WTC11 (cell line): ENCODE measurements around the gene AGBL4. TPM values are rescaled to one million over a fixed set of nuclear protein-coding genes. Genes with fewer than 3 reads are reported as not detected.
A peak's percentile ranks its signal among the peaks of the same experiment; 100 is the strongest.

Source experiments
- ATAC-seq: fragments of 200-7000 bp; cut with Tn5 transposase; 2 replicates; pipeline ENCODE4 v1.10.0; 2021; ENCODE audit warnings: mild to moderate bottlenecking, moderate library complexity
- CTCF ChIA-PET: fragments of 300-600 bp; sonication (Branson Sonifier 250); formaldehyde crosslinking; loops from one replicate; lab custom pipeline; 2021; ENCODE audit warnings: antibody characterized with exemption; lab: Charles Lee
- POLR2A ChIA-PET: fragments of 350-600 bp; sonication (Branson Sonifier 250); formaldehyde crosslinking; loops from one replicate; lab custom pipeline; 2021; ENCODE audit warnings: antibody characterized with exemption; lab: Charles Lee
- DNase-seq: peaks from one replicate; pipeline ENCODE4 v3.0.0; 2021; ENCODE audit warnings: low spot score
- H3K27ac Mint-ChIP-seq: 2 replicates; pipeline ENCODE4 v1.8.0; 2021; ENCODE audit warnings: mixed read lengths
- H3K27me3 Mint-ChIP-seq: 2 replicates; pipeline ENCODE4 v1.8.0; 2021; ENCODE audit warnings: low read depth, mild to moderate bottlenecking, moderate library complexity, mixed read lengths
- H3K36me3 Mint-ChIP-seq: 2 replicates; pipeline ENCODE4 v1.8.0; 2021; ENCODE audit warnings: mixed read lengths
- H3K4me1 Mint-ChIP-seq: 2 replicates; pipeline ENCODE4 v1.8.0; 2022; ENCODE audit warnings: mixed read lengths
- H3K4me3 Mint-ChIP-seq: 2 replicates; pipeline ENCODE4 v1.8.0; 2021; ENCODE audit warnings: mild to moderate bottlenecking, moderate library complexity, mixed read lengths
- H3K9me3 Mint-ChIP-seq: 2 replicates; pipeline ENCODE4 v1.8.0; 2021; ENCODE audit warnings: mixed read lengths
- FOXK1 ChIP-seq: sonication (generic); formaldehyde crosslinking; IDR thresholded peaks from 2 replicates; pipeline ENCODE4 v1.8.0; 2022; ENCODE audit warnings: mild to moderate bottlenecking, moderate library complexity, missing genetic modification reagents
- GRHL2 ChIP-seq: fragments of 250-450 bp; sonication (Bioruptor Pico); IDR thresholded peaks from 2 replicates; pipeline ENCODE4 v1.8.0; 2022; ENCODE audit warnings: mild to moderate bottlenecking, moderate library complexity; ENCODE audit not compliant: insufficient replicate concordance, severe bottlenecking
- JAZF1 ChIP-seq: fragments of 250-450 bp; sonication (Bioruptor Pico); IDR thresholded peaks from 2 replicates; pipeline ENCODE4 v1.9.0; 2021; ENCODE audit warnings: moderate library complexity, mild to moderate bottlenecking, inconsistent platforms
- JUN ChIP-seq: sonication (generic); formaldehyde crosslinking; IDR thresholded peaks from 2 replicates; pipeline ENCODE4 v1.8.0; 2023; ENCODE audit warnings: mild to moderate bottlenecking, missing genetic modification reagents
- MXD4 ChIP-seq: fragments of 250-450 bp; sonication (Bioruptor Pico); IDR thresholded peaks from 2 replicates; pipeline ENCODE4 v1.8.0; 2021; ENCODE audit warnings: mild to moderate bottlenecking, moderate library complexity, borderline replicate concordance
- NFATC4 ChIP-seq: fragments of 250-450 bp; sonication (Bioruptor Pico); IDR thresholded peaks from 2 replicates; pipeline ENCODE4 v1.9.0; 2021; ENCODE audit warnings: mild to moderate bottlenecking
- NFE2L1 ChIP-seq: sonication (generic); formaldehyde crosslinking; IDR thresholded peaks from 2 replicates; pipeline ENCODE4 v1.8.1; 2023; ENCODE audit warnings: missing genetic modification reagents
- NR1H2 ChIP-seq: sonication (generic); formaldehyde crosslinking; IDR thresholded peaks from 2 replicates; pipeline ENCODE4 v1.9.0; 2021; ENCODE audit warnings: mild to moderate bottlenecking, moderate library complexity, missing genetic modification reagents
- NR2C2 ChIP-seq: sonication (generic); formaldehyde crosslinking; IDR thresholded peaks from 2 replicates; pipeline ENCODE4 v1.8.0; 2022; ENCODE audit warnings: mild to moderate bottlenecking, missing genetic modification reagents
- PRRX2 ChIP-seq: fragments of 250-450 bp; sonication (Bioruptor Pico); IDR thresholded peaks from 2 replicates; pipeline ENCODE4 v1.8.0; 2021; ENCODE audit warnings: mild to moderate bottlenecking
- RORB ChIP-seq: fragments of 250-450 bp; sonication (Bioruptor Pico); IDR thresholded peaks from 2 replicates; pipeline ENCODE4 v1.9.0; 2021; ENCODE audit warnings: mild to moderate bottlenecking
- TP53 ChIP-seq: sonication (generic); formaldehyde crosslinking; IDR thresholded peaks from 2 replicates; pipeline ENCODE4 v1.8.1; 2023; ENCODE audit warnings: mild to moderate bottlenecking, missing genetic modification reagents
- ZNF138 ChIP-seq: sonication (generic); formaldehyde crosslinking; conservative IDR thresholded peaks from 2 replicates; pipeline ENCODE4 v1.8.1; 2022; ENCODE audit warnings: mild to moderate bottlenecking, moderate library complexity, missing genetic modification reagents
- ZNF416 ChIP-seq: fragments of 250-450 bp; sonication (Bioruptor Pico); IDR thresholded peaks from 2 replicates; pipeline ENCODE4 v1.9.0; 2021; ENCODE audit warnings: mild to moderate bottlenecking, inconsistent platforms
- ZNF532 ChIP-seq: fragments of 250-450 bp; sonication (Bioruptor Pico); IDR thresholded peaks from 2 replicates; pipeline ENCODE4 v1.9.0; 2021; ENCODE audit warnings: mild to moderate bottlenecking, borderline replicate concordance
- ZNF671 ChIP-seq: fragments of 250-450 bp; sonication (Bioruptor Pico); IDR thresholded peaks from 2 replicates; pipeline ENCODE4 v1.8.0; 2021; ENCODE audit warnings: mild to moderate bottlenecking
- total RNA-seq: library from RNA; stranded (reverse); gene quantifications from 3 replicates; pipeline ENCODE4 v1.2.3, GENCODE V29; 2021
- TF ChIP-seq, protein P1 (sequence below): fragments of 200-600 bp; IDR thresholded peaks from 2 replicates; pipeline ENCODE4 v1.8.0; 2022; ENCODE audit warnings: antibody characterized with exemption
- TF ChIP-seq, protein P2 (sequence below): sonication (generic); formaldehyde crosslinking; IDR thresholded peaks from 2 replicates; pipeline ENCODE4 v1.8.1; 2022; ENCODE audit warnings: missing genetic modification reagents, borderline replicate concordance
- TF ChIP-seq, protein P3 (sequence below): sonication (generic); formaldehyde crosslinking; IDR thresholded peaks from 2 replicates; pipeline ENCODE4 v1.8.0; 2022; ENCODE audit warnings: mild to moderate bottlenecking, missing genetic modification reagents
- TF ChIP-seq, protein P4 (sequence below): sonication (generic); formaldehyde crosslinking; IDR thresholded peaks from 2 replicates; pipeline ENCODE4 v1.8.0; 2023; ENCODE audit warnings: mild to moderate bottlenecking, missing genetic modification reagents

The AGBL4 gene
- total RNA-seq, 1 experiment from 2014 or later: 0.87 TPM

DNA sequence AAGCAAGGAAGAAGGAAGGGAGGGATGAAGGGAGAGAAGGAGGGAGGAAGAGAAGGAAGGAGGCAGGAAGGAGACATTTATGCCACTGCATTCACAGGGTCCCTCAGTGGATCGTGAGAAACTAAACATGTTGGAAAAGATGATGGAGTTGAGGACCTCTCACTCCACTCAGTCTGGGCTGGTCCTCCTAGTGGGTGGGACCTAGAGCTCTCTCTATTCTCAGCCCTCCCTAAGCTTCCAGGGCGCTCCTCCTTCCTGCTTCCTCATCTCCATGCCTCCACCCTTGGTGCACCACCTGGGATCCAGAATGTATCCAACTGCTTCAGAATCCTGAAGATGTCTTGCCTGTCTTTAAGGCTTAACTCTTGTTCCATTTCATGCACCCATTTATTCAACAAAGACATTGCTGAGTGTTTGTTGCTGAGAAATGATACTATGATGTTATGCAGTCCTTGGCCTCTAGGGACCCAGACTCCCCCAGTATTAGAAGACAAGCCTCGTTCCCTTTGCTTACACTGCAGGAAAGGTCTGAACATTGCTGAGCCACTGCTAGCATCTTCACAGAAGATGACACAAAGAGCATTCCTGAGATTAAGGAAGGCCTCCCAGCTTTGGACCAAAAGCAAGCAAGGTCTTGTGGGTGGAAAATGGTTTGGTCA is 1335.5 kb downstream of the AGBL4 start:
- H3K27me3 Mint-ChIP-seq: no peaks in the 10 kb centered on the region; the same call in 1 of the 2 replicates
- TF ChIP-seq, protein P1, sequence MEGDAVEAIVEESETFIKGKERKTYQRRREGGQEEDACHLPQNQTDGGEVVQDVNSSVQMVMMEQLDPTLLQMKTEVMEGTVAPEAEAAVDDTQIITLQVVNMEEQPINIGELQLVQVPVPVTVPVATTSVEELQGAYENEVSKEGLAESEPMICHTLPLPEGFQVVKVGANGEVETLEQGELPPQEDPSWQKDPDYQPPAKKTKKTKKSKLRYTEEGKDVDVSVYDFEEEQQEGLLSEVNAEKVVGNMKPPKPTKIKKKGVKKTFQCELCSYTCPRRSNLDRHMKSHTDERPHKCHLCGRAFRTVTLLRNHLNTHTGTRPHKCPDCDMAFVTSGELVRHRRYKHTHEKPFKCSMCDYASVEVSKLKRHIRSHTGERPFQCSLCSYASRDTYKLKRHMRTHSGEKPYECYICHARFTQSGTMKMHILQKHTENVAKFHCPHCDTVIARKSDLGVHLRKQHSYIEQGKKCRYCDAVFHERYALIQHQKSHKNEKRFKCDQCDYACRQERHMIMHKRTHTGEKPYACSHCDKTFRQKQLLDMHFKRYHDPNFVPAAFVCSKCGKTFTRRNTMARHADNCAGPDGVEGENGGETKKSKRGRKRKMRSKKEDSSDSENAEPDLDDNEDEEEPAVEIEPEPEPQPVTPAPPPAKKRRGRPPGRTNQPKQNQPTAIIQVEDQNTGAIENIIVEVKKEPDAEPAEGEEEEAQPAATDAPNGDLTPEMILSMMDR: peak; percentile 51; the same call in 1 of the 2 replicates
- no peak for TF ChIP-seq ZNF671 (CRISPR knock-in tag)
- ATAC-seq (peak; percentile 92), DNase-seq (no peak)
- H3K27ac Mint-ChIP-seq: no peak overlapping the region
- no peaks in the 10 kb centered on the region for H3K9me3 Mint-ChIP-seq
- no peak overlapping the region for H3K4me3 Mint-ChIP-seq
- ChIA-PET CTCF (interaction anchor here (0.6 to 2.2 kb wide), 15 partner anchors 8 to 157 kb away, joined by 3 to 34 read pairs (median 4); no protein-coding TSS in a partner anchor), POLR2A (no interaction called here)
- peaks cover 15% of the 10 kb centered on the region for H3K4me1 Mint-ChIP-seq
- no peaks in the 10 kb centered on the region for H3K36me3 Mint-ChIP-seq

GRCh38 chr1:48687282-48688045 is 1336.3 kb downstream of the AGBL4 start:
- Mint-ChIP-seq H3K4me3 (no peak overlapping the region), H3K4me1 (peaks cover 15% of the 10 kb centered on the region), H3K9me3 (no peaks in the 10 kb centered on the region), H3K27ac (no peak overlapping the region), H3K27me3 (no peaks in the 10 kb centered on the region; the same call in 1 of the 2 replicates), H3K36me3 (no peaks in the 10 kb centered on the region)
- DNase-seq: no peak
- ATAC-seq: peak; percentile 38
- TF ChIP-seq NFATC4 (no peak), JUN (CRISPR knock-in tag) (no peak), ZNF138 (CRISPR knock-in tag) (no peak), TP53 (CRISPR knock-in tag) (no peak), RORB (CRISPR knock-in tag) (no peak), NR2C2 (CRISPR knock-in tag) (no peak), JAZF1 (CRISPR knock-in tag) (no peak), GRHL2 (CRISPR knock-in tag) (no peak), FOXK1 (CRISPR knock-in tag) (no peak), NFE2L1 (CRISPR knock-in tag) (no peak), ZNF416 (no peak), MXD4 (CRISPR knock-in tag) (no peak), ZNF671 (CRISPR knock-in tag) (no peak), PRRX2 (CRISPR knock-in tag) (no peak), ZNF532 (CRISPR knock-in tag) (no peak), NR1H2 (CRISPR knock-in tag) (no peak)
- TF ChIP-seq, protein P2, sequence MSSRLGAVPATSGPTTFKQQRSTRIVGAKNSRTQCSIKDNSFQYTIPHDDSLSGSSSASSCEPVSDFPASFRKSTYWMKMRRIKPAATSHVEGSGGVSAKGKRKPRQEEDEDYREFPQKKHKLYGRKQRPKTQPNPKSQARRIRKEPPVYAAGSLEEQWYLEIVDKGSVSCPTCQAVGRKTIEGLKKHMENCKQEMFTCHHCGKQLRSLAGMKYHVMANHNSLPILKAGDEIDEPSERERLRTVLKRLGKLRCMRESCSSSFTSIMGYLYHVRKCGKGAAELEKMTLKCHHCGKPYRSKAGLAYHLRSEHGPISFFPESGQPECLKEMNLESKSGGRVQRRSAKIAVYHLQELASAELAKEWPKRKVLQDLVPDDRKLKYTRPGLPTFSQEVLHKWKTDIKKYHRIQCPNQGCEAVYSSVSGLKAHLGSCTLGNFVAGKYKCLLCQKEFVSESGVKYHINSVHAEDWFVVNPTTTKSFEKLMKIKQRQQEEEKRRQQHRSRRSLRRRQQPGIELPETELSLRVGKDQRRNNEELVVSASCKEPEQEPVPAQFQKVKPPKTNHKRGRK: no peak
- TF ChIP-seq, protein P3, sequence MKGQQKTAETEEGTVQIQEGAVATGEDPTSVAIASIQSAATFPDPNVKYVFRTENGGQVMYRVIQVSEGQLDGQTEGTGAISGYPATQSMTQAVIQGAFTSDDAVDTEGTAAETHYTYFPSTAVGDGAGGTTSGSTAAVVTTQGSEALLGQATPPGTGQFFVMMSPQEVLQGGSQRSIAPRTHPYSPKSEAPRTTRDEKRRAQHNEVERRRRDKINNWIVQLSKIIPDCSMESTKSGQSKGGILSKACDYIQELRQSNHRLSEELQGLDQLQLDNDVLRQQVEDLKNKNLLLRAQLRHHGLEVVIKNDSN (CRISPR knock-in tag): no peak
- TF ChIP-seq, protein P4, sequence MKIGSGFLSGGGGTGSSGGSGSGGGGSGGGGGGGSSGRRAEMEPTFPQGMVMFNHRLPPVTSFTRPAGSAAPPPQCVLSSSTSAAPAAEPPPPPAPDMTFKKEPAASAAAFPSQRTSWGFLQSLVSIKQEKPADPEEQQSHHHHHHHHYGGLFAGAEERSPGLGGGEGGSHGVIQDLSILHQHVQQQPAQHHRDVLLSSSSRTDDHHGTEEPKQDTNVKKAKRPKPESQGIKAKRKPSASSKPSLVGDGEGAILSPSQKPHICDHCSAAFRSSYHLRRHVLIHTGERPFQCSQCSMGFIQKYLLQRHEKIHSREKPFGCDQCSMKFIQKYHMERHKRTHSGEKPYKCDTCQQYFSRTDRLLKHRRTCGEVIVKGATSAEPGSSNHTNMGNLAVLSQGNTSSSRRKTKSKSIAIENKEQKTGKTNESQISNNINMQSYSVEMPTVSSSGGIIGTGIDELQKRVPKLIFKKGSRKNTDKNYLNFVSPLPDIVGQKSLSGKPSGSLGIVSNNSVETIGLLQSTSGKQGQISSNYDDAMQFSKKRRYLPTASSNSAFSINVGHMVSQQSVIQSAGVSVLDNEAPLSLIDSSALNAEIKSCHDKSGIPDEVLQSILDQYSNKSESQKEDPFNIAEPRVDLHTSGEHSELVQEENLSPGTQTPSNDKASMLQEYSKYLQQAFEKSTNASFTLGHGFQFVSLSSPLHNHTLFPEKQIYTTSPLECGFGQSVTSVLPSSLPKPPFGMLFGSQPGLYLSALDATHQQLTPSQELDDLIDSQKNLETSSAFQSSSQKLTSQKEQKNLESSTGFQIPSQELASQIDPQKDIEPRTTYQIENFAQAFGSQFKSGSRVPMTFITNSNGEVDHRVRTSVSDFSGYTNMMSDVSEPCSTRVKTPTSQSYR: no peak
- CTCF ChIA-PET: interaction anchor here (0.6 to 2.2 kb wide), 13 partner anchors 8 to 157 kb away, joined by 3 to 34 read pairs (median 4); no protein-coding TSS in a partner anchor
- POLR2A ChIA-PET: no interaction called here
